Neural cell (in vitro differentiated cells): ENCODE measurements around the gene BFSP1.

Source experiments
- CTCF ChIP-seq: fragments of 450-650 bp; IDR thresholded peaks from 2 replicates; pipeline ENCODE4 v1.5.1; 2014; ENCODE audit warnings: antibody characterized with exemption, mild to moderate bottlenecking, moderate library complexity; ENCODE audit not compliant: poor library complexity, severe bottlenecking
- EP300 ChIP-seq: fragments of 450-650 bp; conservative IDR thresholded peaks from 2 replicates; pipeline ENCODE4 v1.6.1; 2014; ENCODE audit warnings: antibody characterized with exemption, mild to moderate bottlenecking, moderate library complexity; ENCODE audit not compliant: poor library complexity, severe bottlenecking
- EZH2 ChIP-seq: fragments of 200-600, 300-800 bp; shearing (Covaris generic), sonication (generic); IDR thresholded peaks from 2 replicates; pipeline ENCODE4 v1.6.1; 2014; ENCODE audit warnings: antibody characterized with exemption, low read length, borderline replicate concordance, mild to moderate bottlenecking; ENCODE audit not compliant: insufficient read depth, poor library complexity, severe bottlenecking
- POLR2AphosphoS5 ChIP-seq: IDR thresholded peaks from 2 replicates; pipeline ENCODE4 v1.6.1; 2012
- REST ChIP-seq: IDR thresholded peaks from 2 replicates; pipeline ENCODE4 v1.6.1; 2012; ENCODE audit warnings: borderline replicate concordance
- TAF1 ChIP-seq: IDR thresholded peaks from 2 replicates; pipeline ENCODE4 v1.6.1; 2012; ENCODE audit warnings: low read depth

GRCh38 chr20:17511401-17511800 is 19.8 kb downstream of the BFSP1 start:
- TF ChIP-seq CTCF, result no peak
- no peak for TF ChIP-seq EP300
- no peak for TF ChIP-seq TAF1
- no peak for TF ChIP-seq EZH2
- no peak for TF ChIP-seq REST
- no peak for TF ChIP-seq POLR2AphosphoS5
